Measurements from ENCODE around the gene VTI1A.

GRCh38 chr10:112799726-112800510, 352.9 kb downstream of the VTI1A start:
- TF ChIP-seq CTCF (IDR thresholded peaks at IDR 0.05) (no peak), POLR2A (IDR thresholded peaks at IDR 0.05) (no peak)

Measured in thyroid gland (tissue), 4 donors.